Activated T-cell treated with anti-CD3 and anti-CD28 coated beads for 4 hours (primary cell): ENCODE results near the gene EXOC6B.

Experiments
- DNase-seq: peaks from one replicate; pipeline ENCODE4 v3.0.0-alpha.2; 2020

Gene EXOC6B

GRCh38 chr2:72731116-72731515, 94.7 kb downstream of the EXOC6B start:
- DNase-seq: no peak

GRCh38 chr2:72727356-72727755, 98.5 kb downstream of the EXOC6B start:
- no peak for DNase-seq

GRCh38 chr2:72723769-72724370, 102.0 kb downstream of the EXOC6B start:
- no peak for DNase-seq

GRCh38 chr2:72722492-72723070, 103.3 kb downstream of the EXOC6B start:
- no peak for DNase-seq

- DNase-seq: no peak
Observed at GRCh38 chr2:72719416-72719815, 106.4 kb downstream of the EXOC6B start.

- no peak for DNase-seq
Observed at GRCh38 chr2:72718876-72719275, 107.0 kb downstream of the EXOC6B start.

GRCh38 chr2:72716601-72717000, 109.2 kb downstream of the EXOC6B start:
- no peak for DNase-seq

- no peak for DNase-seq
Observed at GRCh38 chr2:72713857-72714256, 112.0 kb downstream of the EXOC6B start.

- DNase-seq: no peak
Observed at GRCh38 chr2:72712977-72713376, 112.9 kb downstream of the EXOC6B start.

- DNase-seq: no peak
Observed at GRCh38 chr2:72712304-72712703, 113.5 kb downstream of the EXOC6B start.

- no peak for DNase-seq
Observed at GRCh38 chr2:72710418-72711152, 115.2 kb downstream of the EXOC6B start.

- no peak for DNase-seq
Observed at GRCh38 chr2:72708236-72708635, 117.6 kb downstream of the EXOC6B start.

- no peak for DNase-seq
Observed at GRCh38 chr2:72698300-72698699, 127.5 kb downstream of the EXOC6B start.

- no peak for DNase-seq
Observed at GRCh38 chr2:72696559-72696958, 129.3 kb downstream of the EXOC6B start.

GRCh38 chr2:72695676-72696075, 130.2 kb downstream of the EXOC6B start:
- no peak for DNase-seq

- DNase-seq: no peak
Observed at GRCh38 chr2:72694715-72695496, 130.9 kb downstream of the EXOC6B start.

GRCh38 chr2:72689579-72690195, 136.1 kb downstream of the EXOC6B start:
- no peak for DNase-seq

GRCh38 chr2:72685638-72686213, 140.1 kb downstream of the EXOC6B start:
- no peak for DNase-seq

- DNase-seq: no peak
Observed at GRCh38 chr2:72682061-72682460, 143.8 kb downstream of the EXOC6B start.

- no peak for DNase-seq
Observed at GRCh38 chr2:72681016-72681995, 144.5 kb downstream of the EXOC6B start.

GRCh38 chr2:72678024-72678423, 147.8 kb downstream of the EXOC6B start:
- no peak for DNase-seq
